Transverse colon (tissue), 4 donors: ENCODE measurements around the gene TTF2. TPM values are rescaled to one million over a fixed set of nuclear protein-coding genes. Genes with fewer than 3 reads are reported as not detected.

Experiments used
- DNase-seq: peaks from one replicate; pipeline ENCODE4 v3.0.0-alpha.2; 2019
- H3K27ac ChIP-seq, 4 donors: fragments of 200-600 bp; sonication (generic); 2 replicates each; pipeline ENCODE4 v1.5.1; 2016 to 2018; ENCODE audit warnings: inconsistent platforms in 4 of 4
- H3K27me3 ChIP-seq: fragments of 200-600 bp; sonication (generic); 2 replicates; pipeline ENCODE4 v1.5.1; 2017; ENCODE audit warnings: inconsistent platforms
- H3K36me3 ChIP-seq, 4 donors: fragments of 200-600 bp; sonication (generic); 2 replicates each; pipeline ENCODE4 v1.5.1; 2017 to 2019; ENCODE audit warnings: inconsistent platforms in 4 of 4
- H3K4me1 ChIP-seq, 4 donors: fragments of 200-600 bp; sonication (generic); 2 replicates each; pipeline ENCODE4 v1.5.1; 2017 to 2020; ENCODE audit warnings: inconsistent platforms in 4 of 4
- H3K4me3 ChIP-seq, 4 donors: fragments of 200-600 bp; sonication (generic); 1 replicate in 1 of 4; 2 replicates in 3 of 4; pipeline versions ENCODE4 v1.5.1 to v1.6.1; 2017 to 2019; ENCODE audit warnings: inconsistent platforms in 4 of 4
- H3K9me3 ChIP-seq, 2 donors: fragments of 200-600 bp; sonication (generic); 2 replicates each; pipeline ENCODE4 v1.5.1; 2017 to 2019; ENCODE audit warnings: inconsistent platforms in 2 of 2
- EP300 ChIP-seq: sonication (generic); formaldehyde crosslinking; IDR thresholded peaks from one replicate; pipeline ENCODE4 v1.6.1; 2017; ENCODE audit warnings: antibody characterized with exemption, low read depth
- POLR2A ChIP-seq: fragments of 450-650 bp; IDR thresholded peaks from one replicate; pipeline ENCODE4 v1.6.1; 2016; ENCODE audit warnings: antibody characterized with exemption, mild to moderate bottlenecking, moderate library complexity
- POLR2AphosphoS5 ChIP-seq, 3 donors: sonication (generic); formaldehyde crosslinking; IDR thresholded peaks; one replicate each; pipeline ENCODE4 v1.6.1; 2016; ENCODE audit warnings: antibody characterized with exemption in 3 of 3
- WGBS, 2 donors: methylation state at CpG; one replicate each; pipeline ENCODE4 v1.1.5; 2018; ENCODE audit warnings: low coverage in 1 of 2; 5-methylcytosine and 5-hydroxymethylcytosine counted together
- in situ Hi-C, 4 donors: fragments of 200-750 bp; cut with MboI; loops; one replicate each; pipeline versions ENCODE4 v1.15.0 to v1.15.1; 2017; ENCODE audit warnings: low sequenced_read_pairs in 3 of 4, low pct_ligation_motif_present in 1 of 4, low pct_unique_long_range_greater_than_20kb in 1 of 4
- intact Hi-C: fragments of 100-400 bp; cut with DNase I; formaldehyde crosslinking; loops from one replicate; pipeline ENCODE4 v1.15.1; 2023; ENCODE audit warnings: low total_unique reads
- total RNA-seq, 4 donors: library from RNA; depleted of rRNA; stranded (reverse); fragments of >200 nt; gene quantifications; one replicate each; pipeline ENCODE4 v1.1.0, GENCODE V29; 2016
- TF ChIP-seq, protein P1 (sequence below), 5 experiments: fragments of 200-600 bp in 3 of 5; fragments of 450-650 bp in 2 of 5; sonication (generic) in 3 of 5; IDR thresholded peaks; 1 replicate in 2 of 5; 2 replicates in 3 of 5; pipeline ENCODE4 v1.5.1; 2016 to 2017; ENCODE audit warnings: antibody characterized with exemption in 5 of 5, inconsistent platforms in 3 of 5, mild to moderate bottlenecking in 2 of 5, moderate library complexity in 1 of 5

TTF2 gene
- total RNA-seq, 4 donors from 2014 or later: 9.6 to 25.9 (median 16.6) TPM

DNA sequence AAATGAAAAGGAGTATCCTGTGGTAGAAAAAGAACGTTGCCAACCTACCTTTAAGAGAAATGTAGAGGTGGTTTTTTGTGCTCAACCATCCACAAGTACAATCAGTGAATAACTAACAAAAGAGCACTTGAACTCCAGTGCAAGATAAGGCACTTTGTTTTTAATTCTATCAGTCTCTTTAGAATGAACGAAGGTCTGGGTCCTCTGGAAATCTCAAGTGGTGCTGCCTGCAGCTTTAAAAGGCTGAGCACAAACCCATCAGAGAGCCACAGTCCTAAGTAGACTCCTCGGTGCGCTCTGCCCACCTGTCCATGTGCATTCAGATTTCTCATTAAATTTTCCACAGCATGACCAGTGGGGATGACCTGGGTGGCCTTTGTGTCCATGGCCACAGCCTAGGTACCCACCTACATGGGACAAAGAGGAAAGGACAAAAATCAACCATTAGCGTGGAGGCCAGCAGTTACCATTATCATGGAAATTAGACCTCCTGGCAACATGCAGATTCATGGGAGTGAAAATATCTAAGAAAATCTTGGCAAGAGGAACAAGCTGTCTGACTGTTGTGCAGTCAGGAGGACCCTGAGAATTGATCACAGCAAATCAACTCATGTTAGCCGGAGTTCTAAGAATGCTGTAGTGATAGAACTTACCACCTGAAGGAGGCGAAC, 52.1 kb downstream of the TTF2 start:
- intact Hi-C loops (no loop called here), in situ Hi-C loops (loop anchor here in 1 of 4 donors (25.0 kb wide), 1 partner anchor 800 kb away; no protein-coding TSS in a partner anchor)
- H3K9me3 ChIP-seq: no peaks in the 10 kb centered on the region
- no peak overlapping the region for H3K27ac ChIP-seq
- H3K27me3 ChIP-seq: no peaks in the 10 kb centered on the region
- WGBS, 2 donors: 84 to 93% methylated on average over 6 to 7 of the region's 7 CpGs
- no peak overlapping the region for H3K4me3 ChIP-seq
- no peaks in the 10 kb centered on the region for H3K4me1 ChIP-seq
- H3K36me3 ChIP-seq: no peaks in the 10 kb centered on the region
- DNase-seq: no peak
- no peak for TF ChIP-seq POLR2A
- no peak for TF ChIP-seq POLR2AphosphoS5 (IDR thresholded peaks at IDR 0.05)
- TF ChIP-seq EP300: no peak
- TF ChIP-seq, protein P1, sequence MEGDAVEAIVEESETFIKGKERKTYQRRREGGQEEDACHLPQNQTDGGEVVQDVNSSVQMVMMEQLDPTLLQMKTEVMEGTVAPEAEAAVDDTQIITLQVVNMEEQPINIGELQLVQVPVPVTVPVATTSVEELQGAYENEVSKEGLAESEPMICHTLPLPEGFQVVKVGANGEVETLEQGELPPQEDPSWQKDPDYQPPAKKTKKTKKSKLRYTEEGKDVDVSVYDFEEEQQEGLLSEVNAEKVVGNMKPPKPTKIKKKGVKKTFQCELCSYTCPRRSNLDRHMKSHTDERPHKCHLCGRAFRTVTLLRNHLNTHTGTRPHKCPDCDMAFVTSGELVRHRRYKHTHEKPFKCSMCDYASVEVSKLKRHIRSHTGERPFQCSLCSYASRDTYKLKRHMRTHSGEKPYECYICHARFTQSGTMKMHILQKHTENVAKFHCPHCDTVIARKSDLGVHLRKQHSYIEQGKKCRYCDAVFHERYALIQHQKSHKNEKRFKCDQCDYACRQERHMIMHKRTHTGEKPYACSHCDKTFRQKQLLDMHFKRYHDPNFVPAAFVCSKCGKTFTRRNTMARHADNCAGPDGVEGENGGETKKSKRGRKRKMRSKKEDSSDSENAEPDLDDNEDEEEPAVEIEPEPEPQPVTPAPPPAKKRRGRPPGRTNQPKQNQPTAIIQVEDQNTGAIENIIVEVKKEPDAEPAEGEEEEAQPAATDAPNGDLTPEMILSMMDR (IDR thresholded peaks at IDR 0.05): no peak

DNA sequence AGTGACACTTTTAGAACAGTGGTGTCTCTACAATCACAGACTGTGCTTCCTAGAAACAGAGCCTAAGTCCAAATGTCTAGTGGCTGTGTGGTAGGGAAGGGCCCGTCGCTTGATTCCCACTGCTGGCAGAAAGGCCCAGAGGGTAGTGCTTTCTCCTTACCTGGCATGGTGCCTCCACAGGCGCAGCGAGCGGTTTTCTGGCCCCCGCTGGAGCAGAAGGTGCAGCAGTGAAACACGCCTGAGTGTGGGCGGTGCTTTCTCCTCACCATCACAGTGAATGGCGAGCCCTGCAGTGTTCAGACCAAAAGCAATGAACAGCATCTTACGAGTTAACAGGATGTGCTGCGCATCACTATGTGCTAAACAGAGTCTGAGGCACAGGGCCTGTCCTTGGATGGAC, 53.1 kb downstream of the TTF2 start:
- WGBS, 2 donors: 95% methylated on average over 11 of the region's 11 CpGs; no CpG with 5 or more reads in 1 of the 2 donors
- H3K4me1 ChIP-seq: no peaks in the 10 kb centered on the region
- intact Hi-C loops: no loop called here
- no peaks in the 10 kb centered on the region for H3K9me3 ChIP-seq
- H3K4me3 ChIP-seq: no peak overlapping the region
- H3K36me3 ChIP-seq: no peaks in the 10 kb centered on the region
- H3K27me3 ChIP-seq: no peaks in the 10 kb centered on the region
- H3K27ac ChIP-seq: no peak overlapping the region
- TF ChIP-seq POLR2AphosphoS5 (IDR thresholded peaks at IDR 0.05): no peak
- TF ChIP-seq, protein P1 (IDR thresholded peaks at IDR 0.05): no peak
- no peak for TF ChIP-seq POLR2A
- TF ChIP-seq EP300: no peak
- DNase-seq: no peak
- in situ Hi-C loops: loop anchor here in 1 of 4 donors (25.0 kb wide), 1 partner anchor 799 kb away; no protein-coding TSS in a partner anchor

DNA sequence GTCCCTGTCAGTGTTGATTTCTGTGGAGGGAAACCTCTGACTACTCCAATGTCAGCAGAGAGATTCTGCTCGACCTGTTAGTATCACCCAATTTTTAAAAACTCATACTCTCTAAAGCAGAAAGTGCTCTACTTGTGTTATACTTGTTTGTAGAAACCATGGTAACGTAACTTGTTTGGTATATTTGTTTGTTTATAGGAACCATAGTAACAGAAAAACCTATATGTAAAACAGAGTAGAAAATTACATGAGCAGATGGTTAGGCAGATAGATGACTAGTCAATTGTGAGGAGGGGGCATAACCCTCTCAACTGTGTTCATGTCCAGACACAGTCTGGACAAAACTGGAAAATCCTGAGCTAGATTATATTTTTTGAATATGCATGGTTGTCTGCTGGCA, 54.8 kb downstream of the TTF2 start:
- Histone ChIP-seq H3K36me3 (no peaks in the 10 kb centered on the region), H3K4me1 (no peaks in the 10 kb centered on the region), H3K27me3 (no peaks in the 10 kb centered on the region), H3K4me3 (no peak overlapping the region), H3K27ac (no peak overlapping the region), H3K9me3 (no peaks in the 10 kb centered on the region)
- no peak for TF ChIP-seq EP300
- no peak for TF ChIP-seq POLR2AphosphoS5 (IDR thresholded peaks at IDR 0.05)
- TF ChIP-seq POLR2A: no peak
- TF ChIP-seq, protein P1 (IDR thresholded peaks at IDR 0.05): no peak
- intact Hi-C loops (no loop called here), in situ Hi-C loops (loop anchor here in 1 of 4 donors (25.0 kb wide), 1 partner anchor 797 kb away; no protein-coding TSS in a partner anchor)
- WGBS, 2 donors: 58 to 68% methylated on average over 2 of the region's 2 CpGs
- no peak for DNase-seq

DNA sequence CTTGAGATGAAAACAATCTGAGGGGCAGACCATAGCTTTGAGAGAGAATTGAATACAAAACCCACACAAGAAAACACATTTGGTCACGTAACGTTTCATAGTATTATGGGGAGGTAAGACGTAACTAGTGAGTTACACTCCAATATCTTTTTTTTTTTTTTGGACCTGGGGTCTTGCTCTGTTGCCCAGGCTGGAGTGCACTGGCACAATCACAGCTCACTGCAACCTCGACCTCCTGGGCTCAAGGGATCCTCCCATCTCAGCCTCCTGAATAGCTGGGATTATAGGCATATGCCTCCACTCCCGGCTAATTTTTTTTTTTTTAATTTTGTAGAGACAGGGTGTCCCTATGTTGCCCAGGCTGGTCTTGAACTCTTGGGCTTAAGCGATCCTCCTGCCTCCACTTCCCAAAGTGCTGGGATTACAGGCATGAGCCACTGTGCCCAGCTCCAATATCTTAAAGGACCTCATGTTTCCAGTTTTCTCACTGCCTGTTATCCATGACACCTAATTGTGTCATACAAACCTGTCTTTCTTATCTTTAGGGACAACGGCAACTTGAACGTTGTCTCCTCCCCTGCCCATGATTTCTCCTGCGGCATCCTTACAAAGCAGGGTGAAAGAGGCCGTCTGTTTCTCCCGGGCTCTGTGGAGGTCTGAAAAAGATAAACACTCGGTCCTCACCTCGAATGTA, 56.1 kb downstream of the TTF2 start:
- TF ChIP-seq POLR2A: no peak
- TF ChIP-seq EP300: no peak
- TF ChIP-seq, protein P1 (IDR thresholded peaks at IDR 0.05): no peak
- TF ChIP-seq POLR2AphosphoS5 (IDR thresholded peaks at IDR 0.05): no peak
- DNase-seq: no peak
- H3K27me3 ChIP-seq: no peaks in the 10 kb centered on the region
- H3K9me3 ChIP-seq: no peaks in the 10 kb centered on the region
- H3K36me3 ChIP-seq: no peaks in the 10 kb centered on the region
- intact Hi-C loops: no loop called here
- no peak overlapping the region for H3K27ac ChIP-seq
- whole genome bisulfite sequencing, 2 donors: 92 to 100% methylated on average over 13 of the region's 13 CpGs
- peaks cover 6 to 10% (median 9%) of the 10 kb centered on the region in 4 donors for H3K4me1 ChIP-seq
- in situ Hi-C loops: loop anchor here in 1 of 4 donors (25.0 kb wide), 1 partner anchor 796 kb away; no protein-coding TSS in a partner anchor
- H3K4me3 ChIP-seq: no peak overlapping the region
